ENCODE measurements around the gene GNA15.

- TF ChIP-seq POLR2A (IDR thresholded peaks at IDR 0.05), result no peak
- TF ChIP-seq, protein P1, sequence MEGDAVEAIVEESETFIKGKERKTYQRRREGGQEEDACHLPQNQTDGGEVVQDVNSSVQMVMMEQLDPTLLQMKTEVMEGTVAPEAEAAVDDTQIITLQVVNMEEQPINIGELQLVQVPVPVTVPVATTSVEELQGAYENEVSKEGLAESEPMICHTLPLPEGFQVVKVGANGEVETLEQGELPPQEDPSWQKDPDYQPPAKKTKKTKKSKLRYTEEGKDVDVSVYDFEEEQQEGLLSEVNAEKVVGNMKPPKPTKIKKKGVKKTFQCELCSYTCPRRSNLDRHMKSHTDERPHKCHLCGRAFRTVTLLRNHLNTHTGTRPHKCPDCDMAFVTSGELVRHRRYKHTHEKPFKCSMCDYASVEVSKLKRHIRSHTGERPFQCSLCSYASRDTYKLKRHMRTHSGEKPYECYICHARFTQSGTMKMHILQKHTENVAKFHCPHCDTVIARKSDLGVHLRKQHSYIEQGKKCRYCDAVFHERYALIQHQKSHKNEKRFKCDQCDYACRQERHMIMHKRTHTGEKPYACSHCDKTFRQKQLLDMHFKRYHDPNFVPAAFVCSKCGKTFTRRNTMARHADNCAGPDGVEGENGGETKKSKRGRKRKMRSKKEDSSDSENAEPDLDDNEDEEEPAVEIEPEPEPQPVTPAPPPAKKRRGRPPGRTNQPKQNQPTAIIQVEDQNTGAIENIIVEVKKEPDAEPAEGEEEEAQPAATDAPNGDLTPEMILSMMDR (IDR thresholded peaks at IDR 0.05), result no peak
Observed at GRCh38 chr19:3109491-3109890, 26.3 kb upstream of the GNA15 start.
